ENCODE data around the gene RIMBP2.

- TF ChIP-seq CTCF (IDR thresholded peaks at IDR 0.05; ENCODE audit: low read depth, low read length): no peak
- TF ChIP-seq POLR2A (IDR thresholded peaks at IDR 0.05; ENCODE audit: extremely low read depth, insufficient read length): no peak
These were observed 214.3 kb downstream of the RIMBP2 start for GRCh38 chr12:130501821-130502220.
